GM12878 (cell line): ENCODE measurements around the gene ZSCAN5B. TPM values are rescaled to one million over a fixed set of nuclear protein-coding genes. Genes with fewer than 3 reads are reported as not detected.

Source experiments
- ATAC-seq: fragments of 200-7000 bp; cut with Tn5 transposase; 3 replicates; pipeline ENCODE4 v1.9.1; 2020; ENCODE audit warnings: mild to moderate bottlenecking, moderate library complexity
- BruUV-seq: library from RNA; stranded (reverse); fragments of 400-500 nt; replicated peaks from 2 replicates; lab custom pipeline; 2021; lab: Mats Ljungman, UMichigan
- CTCF ChIA-PET: fragments of 300-600 bp; sonication (Branson Sonifier 250); formaldehyde crosslinking; extraction: SDS; loops from one replicate; lab custom pipeline; 2021; ENCODE audit warnings: inconsistent platforms; lab: Yijun Ruan, JAX
- POLR2A ChIA-PET: fragments of 350-600 bp; formaldehyde crosslinking; extraction: SDS; loops from one replicate; lab custom pipeline; 2021; ENCODE audit warnings: inconsistent platforms; lab: Charles Lee
- RAD21 ChIA-PET: fragments of 300-600 bp; sonication (Branson Sonifier 250); formaldehyde crosslinking; loops from one replicate; lab custom pipeline; 2023; ENCODE audit warnings: antibody characterized with exemption; ENCODE audit not compliant: unreplicated experiment; lab: Charles Lee
- SMC1A ChIA-PET: fragments of 300-600 bp; sonication (Branson Sonifier 250); formaldehyde crosslinking; loops from one replicate; lab custom pipeline; 2023; ENCODE audit not compliant: unreplicated experiment, uncharacterized antibody; lab: Charles Lee
- DNase-seq: peaks from one replicate; pipeline ENCODE4 v3.0.0-alpha.2; 2011; ENCODE audit warnings: low read depth, low spot score
- FAIRE-seq: peaks from 3 replicates; lab custom pipeline; 2011; peaks lifted over from hg19 to GRCh38; lab: Jason Lieb, UNC
- H2AFZ ChIP-seq: 2 replicates; pipeline ENCODE4 v1.6.0; 2011; ENCODE audit warnings: low read depth, low read length, control low read depth; ENCODE audit not compliant: control insufficient read depth
- H3K27ac ChIP-seq: 2 replicates; pipeline ENCODE4 v1.5.1; 2011; ENCODE audit warnings: control low read depth; ENCODE audit not compliant: control insufficient read depth, insufficient read depth
- H3K27me3 ChIP-seq, 2 experiments: replicated peaks in 1 of 2; 2 replicates each; pipeline versions ENCODE4 v1.6.0 to v1.6.1; 2011; ENCODE audit warnings: low read length in 1 of 2; ENCODE audit not compliant: control insufficient read depth in 2 of 2, insufficient read depth in 2 of 2
- H3K36me3 ChIP-seq, 2 experiments: 2 replicates each; pipeline ENCODE4 v1.5.1; 2011; ENCODE audit warnings: low read length in 1 of 2; ENCODE audit not compliant: control insufficient read depth in 2 of 2, insufficient read depth in 2 of 2
- H3K4me1 ChIP-seq: 2 replicates; pipeline ENCODE4 v1.6.1; 2011; ENCODE audit warnings: mild to moderate bottlenecking, low read length, moderate library complexity, mixed read lengths; ENCODE audit not compliant: control insufficient read depth, insufficient read depth
- H3K4me2 ChIP-seq: 2 replicates; pipeline ENCODE4 v1.6.0; 2011; ENCODE audit warnings: control low read depth; ENCODE audit not compliant: control insufficient read depth, insufficient read depth
- H3K4me3 ChIP-seq: fragments of 200-600 bp; sonication (generic); 2 replicates; pipeline ENCODE4 v1.5.1; 2016
- H3K79me2 ChIP-seq: 2 replicates; pipeline ENCODE4 v1.6.0; 2011; ENCODE audit warnings: low read length; ENCODE audit not compliant: control insufficient read depth, insufficient read depth
- H3K9ac ChIP-seq: 2 replicates; pipeline ENCODE4 v1.8.0; 2011; ENCODE audit warnings: low read length, control low read depth, mixed read lengths; ENCODE audit not compliant: control insufficient read depth, insufficient read depth
- H3K9me3 ChIP-seq: replicated peaks from 3 replicates; pipeline ENCODE4 v1.5.1; 2011; ENCODE audit warnings: mild to moderate bottlenecking, low read length; ENCODE audit not compliant: control insufficient read depth, insufficient read depth
- H4K20me1 ChIP-seq: 2 replicates; pipeline ENCODE4 v1.6.0; 2011; ENCODE audit not compliant: control insufficient read depth, insufficient read depth
- BCL11A ChIP-seq: IDR thresholded peaks from 2 replicates; pipeline ENCODE4 v1.6.1; 2011; ENCODE audit warnings: low read depth, low read length
- CBX5 ChIP-seq: sonication (generic); IDR thresholded peaks from 2 replicates; pipeline ENCODE4 v1.6.1; 2016; ENCODE audit warnings: low read depth, moderate library complexity, mild to moderate bottlenecking, inconsistent platforms
- CHD4 ChIP-seq: fragments of 200-600 bp; sonication (generic); IDR thresholded peaks from 2 replicates; pipeline ENCODE4 v1.6.1; 2016; ENCODE audit warnings: mild to moderate bottlenecking
- EZH2 ChIP-seq: IDR thresholded peaks from 2 replicates; pipeline ENCODE4 v1.6.1; 2012; ENCODE audit warnings: low read depth, mild to moderate bottlenecking, control low read depth, inconsistent platforms, low read length, borderline replicate concordance; ENCODE audit not compliant: control insufficient read depth
- MYC ChIP-seq: IDR thresholded peaks from 2 replicates; pipeline ENCODE4 v1.6.1; 2011; ENCODE audit warnings: mild to moderate bottlenecking, low read length, moderate library complexity, inconsistent platforms; ENCODE audit not compliant: insufficient read depth, insufficient replicate concordance, insufficient read length, severe bottlenecking
- SREBF1 ChIP-seq: IDR thresholded peaks from 2 replicates; pipeline ENCODE4 v1.6.1; 2012; ENCODE audit warnings: mild to moderate bottlenecking, low read length
- WRNIP1 ChIP-seq: IDR thresholded peaks from 2 replicates; pipeline ENCODE4 v1.6.1; 2011; ENCODE audit warnings: low read depth, low read length, improper control_type of control experiment, borderline replicate concordance
- WGBS: methylation state at CpG from one replicate; pipeline ENCODE4 v1.1.6; 2016; ENCODE audit warnings: low lambda C conversion rate; ENCODE audit not compliant: insufficient replicate concordance, insufficient coverage; ENCODE audit errors: missing lambda C conversion rate; 5-methylcytosine and 5-hydroxymethylcytosine counted together
- in situ Hi-C: fragments of 300-500 bp; cut with MboI; formaldehyde crosslinking; loops from 9 replicates; pipeline ENCODE4 v1.14.3; 2018; ENCODE audit warnings: mixed read lengths
- intact Hi-C: fragments of 100-400 bp; cut with micrococcal nuclease; formaldehyde crosslinking; loops from one replicate; pipeline ENCODE4 v1.14.2; 2022; ENCODE audit not compliant: unreplicated experiment
- polyA plus RNA-seq, 11 experiments: library from polyadenylated mRNA; depleted of rRNA in 4 of 11; unstranded in 6 of 11; stranded (reverse) in 5 of 11; fragments of >200 nt; fragmentation: Nextera tagmentation in 4 of 11; fragmentation: Illumina TruSeq in 1 of 11; extraction: Ambion mirVana in 4 of 11; extraction: Trizol in 1 of 11; gene quantifications; 1 replicate in 1 of 11; 2 replicates in 10 of 11; pipeline versions ENCODE4 v1.2.1 to v1.2.3, GENCODE V29; 2011 to 2016; ENCODE audit warnings: inconsistent platforms in 2 of 11, missing spikeins in 2 of 11, low read depth in 1 of 11
- total RNA-seq, 4 experiments: library from RNA; depleted of rRNA in 3 of 4; stranded (reverse); fragments of >200 nt in 3 of 4; fragmentation: Illumina TruSeq in 1 of 4; extraction: Trizol in 1 of 4; gene quantifications; 2 replicates each; pipeline versions ENCODE4 v1.2.1 to v1.2.3, GENCODE V29; 2013 to 2021
- TF ChIP-seq, protein P1 (sequence below): fragments of 450-650 bp; IDR thresholded peaks from 2 replicates; pipeline ENCODE4 v1.6.1; 2016; ENCODE audit warnings: mild to moderate bottlenecking, moderate library complexity, borderline replicate concordance
- TF ChIP-seq, protein P2 (sequence below): fragments of 150-350 bp; IDR thresholded peaks from 2 replicates; pipeline ENCODE4 v1.6.1; 2016; ENCODE audit warnings: low read depth, low read length
- TF ChIP-seq, protein P3 (sequence below): IDR thresholded peaks from 2 replicates; pipeline ENCODE4 v1.6.1; 2012; ENCODE audit warnings: low read length, inconsistent platforms
- TF ChIP-seq, protein P4 (sequence below): fragments of 450-650 bp; IDR thresholded peaks from 2 replicates; pipeline ENCODE4 v1.6.1; 2018; ENCODE audit warnings: borderline replicate concordance, mild to moderate bottlenecking; ENCODE audit not compliant: partially characterized antibody

The ZSCAN5B gene
- total and polyA plus RNA-seq, 10 of the 15 experiments (the other 5 are each of a cell fraction or from before 2014, with no cell fraction given): 0.04 TPM; not detected in 9

DNA sequence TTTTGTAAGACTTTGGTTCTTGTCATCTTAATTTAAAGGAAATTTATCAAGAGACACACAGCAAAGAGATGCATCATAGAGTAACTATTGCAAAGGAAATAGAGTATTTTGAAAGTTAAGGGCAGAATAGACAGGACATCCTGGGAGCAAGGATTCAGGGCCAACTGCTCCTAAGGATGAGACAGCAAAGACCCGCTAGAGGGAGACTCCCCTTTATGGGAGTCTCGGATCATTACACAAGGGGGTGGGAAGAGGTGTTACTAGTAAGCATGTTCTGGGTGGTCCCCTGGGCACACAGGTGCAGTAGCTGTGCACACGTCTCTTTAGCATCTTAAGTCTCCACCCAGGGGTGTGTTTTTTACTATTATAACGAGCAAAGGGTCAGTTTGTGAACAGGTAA, 14.1 kb upstream of the ZSCAN5B start:
- DNase-seq (no peak), ATAC-seq (no peak), FAIRE-seq (no peak)
- Histone ChIP-seq H2AFZ (no peak overlapping the region), H3K27ac (no peak overlapping the region), H4K20me1 (no peaks in the 10 kb centered on the region), H3K79me2 (no peaks in the 10 kb centered on the region), H3K4me1 (no peaks in the 10 kb centered on the region), H3K4me3 (no peak overlapping the region), H3K27me3 (no peaks in the 10 kb centered on the region), H3K9me3 (no peaks in the 10 kb centered on the region), H3K4me2 (no peak overlapping the region), H3K9ac (no peak overlapping the region), H3K36me3 (no peaks in the 10 kb centered on the region)
- ChIA-PET POLR2A (no interaction called here), CTCF (no interaction called here), SMC1A (no interaction called here), RAD21 (no interaction called here)
- no TSS peak for BruUV-seq
- intact Hi-C loops: no loop called here
- in situ Hi-C loops: no loop called here
- 28% methylated on average over 4 of the region's 4 CpGs for WGBS
- TF ChIP-seq SREBF1 (no peak), CBX5 (no peak), BCL11A (no peak), MYC (no peak), EZH2 (no peak), CHD4 (no peak), WRNIP1 (no peak)
- TF ChIP-seq, protein P1, sequence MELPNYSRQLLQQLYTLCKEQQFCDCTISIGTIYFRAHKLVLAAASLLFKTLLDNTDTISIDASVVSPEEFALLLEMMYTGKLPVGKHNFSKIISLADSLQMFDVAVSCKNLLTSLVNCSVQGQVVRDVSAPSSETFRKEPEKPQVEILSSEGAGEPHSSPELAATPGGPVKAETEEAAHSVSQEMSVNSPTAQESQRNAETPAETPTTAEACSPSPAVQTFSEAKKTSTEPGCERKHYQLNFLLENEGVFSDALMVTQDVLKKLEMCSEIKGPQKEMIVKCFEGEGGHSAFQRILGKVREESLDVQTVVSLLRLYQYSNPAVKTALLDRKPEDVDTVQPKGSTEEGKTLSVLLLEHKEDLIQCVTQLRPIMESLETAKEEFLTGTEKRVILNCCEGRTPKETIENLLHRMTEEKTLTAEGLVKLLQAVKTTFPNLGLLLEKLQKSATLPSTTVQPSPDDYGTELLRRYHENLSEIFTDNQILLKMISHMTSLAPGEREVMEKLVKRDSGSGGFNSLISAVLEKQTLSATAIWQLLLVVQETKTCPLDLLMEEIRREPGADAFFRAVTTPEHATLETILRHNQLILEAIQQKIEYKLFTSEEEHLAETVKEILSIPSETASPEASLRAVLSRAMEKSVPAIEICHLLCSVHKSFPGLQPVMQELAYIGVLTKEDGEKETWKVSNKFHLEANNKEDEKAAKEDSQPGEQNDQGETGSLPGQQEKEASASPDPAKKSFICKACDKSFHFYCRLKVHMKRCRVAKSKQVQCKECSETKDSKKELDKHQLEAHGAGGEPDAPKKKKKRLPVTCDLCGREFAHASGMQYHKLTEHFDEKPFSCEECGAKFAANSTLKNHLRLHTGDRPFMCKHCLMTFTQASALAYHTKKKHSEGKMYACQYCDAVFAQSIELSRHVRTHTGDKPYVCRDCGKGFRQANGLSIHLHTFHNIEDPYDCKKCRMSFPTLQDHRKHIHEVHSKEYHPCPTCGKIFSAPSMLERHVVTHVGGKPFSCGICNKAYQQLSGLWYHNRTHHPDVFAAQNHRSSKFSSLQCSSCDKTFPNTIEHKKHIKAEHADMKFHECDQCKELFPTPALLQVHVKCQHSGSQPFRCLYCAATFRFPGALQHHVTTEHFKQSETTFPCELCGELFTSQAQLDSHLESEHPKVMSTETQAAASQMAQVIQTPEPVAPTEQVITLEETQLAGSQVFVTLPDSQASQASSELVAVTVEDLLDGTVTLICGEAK: no peak
- TF ChIP-seq, protein P2, sequence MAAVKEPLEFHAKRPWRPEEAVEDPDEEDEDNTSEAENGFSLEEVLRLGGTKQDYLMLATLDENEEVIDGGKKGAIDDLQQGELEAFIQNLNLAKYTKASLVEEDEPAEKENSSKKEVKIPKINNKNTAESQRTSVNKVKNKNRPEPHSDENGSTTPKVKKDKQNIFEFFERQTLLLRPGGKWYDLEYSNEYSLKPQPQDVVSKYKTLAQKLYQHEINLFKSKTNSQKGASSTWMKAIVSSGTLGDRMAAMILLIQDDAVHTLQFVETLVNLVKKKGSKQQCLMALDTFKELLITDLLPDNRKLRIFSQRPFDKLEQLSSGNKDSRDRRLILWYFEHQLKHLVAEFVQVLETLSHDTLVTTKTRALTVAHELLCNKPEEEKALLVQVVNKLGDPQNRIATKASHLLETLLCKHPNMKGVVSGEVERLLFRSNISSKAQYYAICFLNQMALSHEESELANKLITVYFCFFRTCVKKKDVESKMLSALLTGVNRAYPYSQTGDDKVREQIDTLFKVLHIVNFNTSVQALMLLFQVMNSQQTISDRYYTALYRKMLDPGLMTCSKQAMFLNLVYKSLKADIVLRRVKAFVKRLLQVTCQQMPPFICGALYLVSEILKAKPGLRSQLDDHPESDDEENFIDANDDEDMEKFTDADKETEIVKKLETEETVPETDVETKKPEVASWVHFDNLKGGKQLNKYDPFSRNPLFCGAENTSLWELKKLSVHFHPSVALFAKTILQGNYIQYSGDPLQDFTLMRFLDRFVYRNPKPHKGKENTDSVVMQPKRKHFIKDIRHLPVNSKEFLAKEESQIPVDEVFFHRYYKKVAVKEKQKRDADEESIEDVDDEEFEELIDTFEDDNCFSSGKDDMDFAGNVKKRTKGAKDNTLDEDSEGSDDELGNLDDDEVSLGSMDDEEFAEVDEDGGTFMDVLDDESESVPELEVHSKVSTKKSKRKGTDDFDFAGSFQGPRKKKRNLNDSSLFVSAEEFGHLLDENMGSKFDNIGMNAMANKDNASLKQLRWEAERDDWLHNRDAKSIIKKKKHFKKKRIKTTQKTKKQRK: no peak
- TF ChIP-seq, protein P3, sequence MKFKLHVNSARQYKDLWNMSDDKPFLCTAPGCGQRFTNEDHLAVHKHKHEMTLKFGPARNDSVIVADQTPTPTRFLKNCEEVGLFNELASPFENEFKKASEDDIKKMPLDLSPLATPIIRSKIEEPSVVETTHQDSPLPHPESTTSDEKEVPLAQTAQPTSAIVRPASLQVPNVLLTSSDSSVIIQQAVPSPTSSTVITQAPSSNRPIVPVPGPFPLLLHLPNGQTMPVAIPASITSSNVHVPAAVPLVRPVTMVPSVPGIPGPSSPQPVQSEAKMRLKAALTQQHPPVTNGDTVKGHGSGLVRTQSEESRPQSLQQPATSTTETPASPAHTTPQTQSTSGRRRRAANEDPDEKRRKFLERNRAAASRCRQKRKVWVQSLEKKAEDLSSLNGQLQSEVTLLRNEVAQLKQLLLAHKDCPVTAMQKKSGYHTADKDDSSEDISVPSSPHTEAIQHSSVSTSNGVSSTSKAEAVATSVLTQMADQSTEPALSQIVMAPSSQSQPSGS: no peak
- TF ChIP-seq, protein P4, sequence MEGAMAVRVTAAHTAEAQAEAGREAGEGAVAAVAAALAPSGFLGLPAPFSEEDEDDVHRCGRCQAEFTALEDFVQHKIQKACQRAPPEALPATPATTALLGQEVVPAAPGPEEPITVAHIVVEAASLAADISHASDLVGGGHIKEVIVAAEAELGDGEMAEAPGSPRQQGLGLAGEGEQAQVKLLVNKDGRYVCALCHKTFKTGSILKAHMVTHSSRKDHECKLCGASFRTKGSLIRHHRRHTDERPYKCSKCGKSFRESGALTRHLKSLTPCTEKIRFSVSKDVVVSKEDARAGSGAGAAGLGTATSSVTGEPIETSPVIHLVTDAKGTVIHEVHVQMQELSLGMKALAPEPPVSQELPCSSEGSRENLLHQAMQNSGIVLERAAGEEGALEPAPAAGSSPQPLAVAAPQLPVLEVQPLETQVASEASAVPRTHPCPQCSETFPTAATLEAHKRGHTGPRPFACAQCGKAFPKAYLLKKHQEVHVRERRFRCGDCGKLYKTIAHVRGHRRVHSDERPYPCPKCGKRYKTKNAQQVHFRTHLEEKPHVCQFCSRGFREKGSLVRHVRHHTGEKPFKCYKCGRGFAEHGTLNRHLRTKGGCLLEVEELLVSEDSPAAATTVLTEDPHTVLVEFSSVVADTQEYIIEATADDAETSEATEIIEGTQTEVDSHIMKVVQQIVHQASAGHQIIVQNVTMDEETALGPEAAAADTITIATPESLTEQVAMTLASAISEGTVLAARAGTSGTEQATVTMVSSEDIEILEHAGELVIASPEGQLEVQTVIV: no peak
